Fibroblast of the aortic adventitia (primary cell): ENCODE measurements around the gene PDE11A. TPM values are rescaled to one million over a fixed set of nuclear protein-coding genes. Genes with fewer than 3 reads are reported as not detected.
"Not testable (repeated sequence)": the region's sequence is repeated elsewhere in the genome, so short reads cannot be mapped to it uniquely, and the experiment has no call there.

Experiments
- DNase-seq: peaks from one replicate; pipeline ENCODE4 v3.0.0-alpha.2; 2010; ENCODE audit warnings: low read depth
- H3K4me3 ChIP-seq: 2 replicates; pipeline ENCODE4 v1.5.1; 2011; ENCODE audit warnings: low read depth, mild to moderate bottlenecking, control low read depth, low read length, moderate library complexity
- total RNA-seq: library from RNA; depleted of rRNA; stranded (reverse); fragments of >200 nt; gene quantifications from 2 replicates; pipeline ENCODE4 v1.2.3, GENCODE V29; 2012; ENCODE audit warnings: low replicate concordance
- TF ChIP-seq, protein P1 (sequence below): IDR thresholded peaks from 2 replicates; pipeline ENCODE4 v1.5.1; 2011; ENCODE audit warnings: mild to moderate bottlenecking, low read length, control low read depth, inconsistent platforms; ENCODE audit not compliant: insufficient read depth

Gene PDE11A
- total RNA-seq, 1 donor = not detected

DNA sequence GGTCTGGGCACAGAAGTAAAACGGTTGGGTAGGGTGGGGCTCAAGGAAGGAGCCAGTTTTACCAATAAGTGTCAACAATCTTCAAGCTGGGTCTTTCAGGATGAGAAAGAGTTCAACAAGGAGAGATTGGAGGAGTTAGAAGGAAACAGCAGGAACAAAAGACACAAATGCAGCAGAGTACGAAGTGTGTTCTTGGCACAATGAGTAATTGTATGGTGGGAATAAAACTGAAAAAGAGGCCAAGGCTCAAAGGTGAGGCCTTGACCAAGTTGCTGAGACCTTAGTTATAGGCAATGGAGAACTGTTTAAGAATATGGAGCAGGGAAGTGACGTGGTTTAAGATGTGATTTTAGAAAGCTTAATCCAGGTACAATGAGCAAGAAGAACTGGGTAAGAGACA lies 230.3 kb downstream of the PDE11A start:
- H3K4me3 ChIP-seq = no peak overlapping the region
- TF ChIP-seq, protein P1, sequence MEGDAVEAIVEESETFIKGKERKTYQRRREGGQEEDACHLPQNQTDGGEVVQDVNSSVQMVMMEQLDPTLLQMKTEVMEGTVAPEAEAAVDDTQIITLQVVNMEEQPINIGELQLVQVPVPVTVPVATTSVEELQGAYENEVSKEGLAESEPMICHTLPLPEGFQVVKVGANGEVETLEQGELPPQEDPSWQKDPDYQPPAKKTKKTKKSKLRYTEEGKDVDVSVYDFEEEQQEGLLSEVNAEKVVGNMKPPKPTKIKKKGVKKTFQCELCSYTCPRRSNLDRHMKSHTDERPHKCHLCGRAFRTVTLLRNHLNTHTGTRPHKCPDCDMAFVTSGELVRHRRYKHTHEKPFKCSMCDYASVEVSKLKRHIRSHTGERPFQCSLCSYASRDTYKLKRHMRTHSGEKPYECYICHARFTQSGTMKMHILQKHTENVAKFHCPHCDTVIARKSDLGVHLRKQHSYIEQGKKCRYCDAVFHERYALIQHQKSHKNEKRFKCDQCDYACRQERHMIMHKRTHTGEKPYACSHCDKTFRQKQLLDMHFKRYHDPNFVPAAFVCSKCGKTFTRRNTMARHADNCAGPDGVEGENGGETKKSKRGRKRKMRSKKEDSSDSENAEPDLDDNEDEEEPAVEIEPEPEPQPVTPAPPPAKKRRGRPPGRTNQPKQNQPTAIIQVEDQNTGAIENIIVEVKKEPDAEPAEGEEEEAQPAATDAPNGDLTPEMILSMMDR = no peak
- DNase-seq = no peak

DNA sequence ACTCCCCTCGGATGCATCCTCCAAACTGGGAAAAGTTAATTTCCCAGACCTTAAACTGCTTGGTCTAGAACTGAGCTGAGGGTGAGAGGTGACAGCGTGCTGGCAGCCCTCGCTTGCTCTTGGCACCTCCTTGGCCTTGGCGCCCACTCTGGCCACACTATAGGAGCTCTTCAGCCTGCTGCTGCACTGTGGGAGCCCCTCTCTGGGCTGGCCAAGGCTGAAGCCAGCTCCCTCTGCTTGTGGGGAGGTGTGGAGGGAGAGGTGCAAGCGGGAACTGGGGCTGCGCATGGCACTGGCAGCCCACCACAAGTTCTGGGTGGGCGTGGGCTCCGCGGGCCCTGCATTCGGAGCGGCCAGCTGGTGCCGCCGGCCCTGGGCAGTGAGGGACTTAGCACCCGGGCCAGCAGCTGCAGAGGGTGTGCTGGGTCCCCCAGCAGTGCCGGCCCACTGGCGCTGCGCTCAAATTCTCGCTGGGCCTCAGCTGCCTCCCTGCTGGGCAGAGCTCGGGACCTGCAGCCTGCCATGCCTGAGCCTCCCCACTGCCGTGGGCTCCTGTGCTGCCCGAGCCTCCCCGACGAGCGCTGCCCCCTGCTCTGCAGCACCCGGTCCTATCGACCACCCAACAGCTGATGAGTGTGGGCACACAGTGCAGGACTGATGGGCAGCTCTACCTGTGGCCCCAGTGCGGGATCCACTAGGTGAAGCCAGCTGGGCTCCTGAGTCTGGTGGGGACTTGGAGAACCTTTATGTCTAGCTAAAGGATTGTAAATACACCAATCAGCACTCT lies 237.0 kb downstream of the PDE11A start:
- not testable (repeated sequence) for DNase-seq, H3K4me3 ChIP-seq

DNA sequence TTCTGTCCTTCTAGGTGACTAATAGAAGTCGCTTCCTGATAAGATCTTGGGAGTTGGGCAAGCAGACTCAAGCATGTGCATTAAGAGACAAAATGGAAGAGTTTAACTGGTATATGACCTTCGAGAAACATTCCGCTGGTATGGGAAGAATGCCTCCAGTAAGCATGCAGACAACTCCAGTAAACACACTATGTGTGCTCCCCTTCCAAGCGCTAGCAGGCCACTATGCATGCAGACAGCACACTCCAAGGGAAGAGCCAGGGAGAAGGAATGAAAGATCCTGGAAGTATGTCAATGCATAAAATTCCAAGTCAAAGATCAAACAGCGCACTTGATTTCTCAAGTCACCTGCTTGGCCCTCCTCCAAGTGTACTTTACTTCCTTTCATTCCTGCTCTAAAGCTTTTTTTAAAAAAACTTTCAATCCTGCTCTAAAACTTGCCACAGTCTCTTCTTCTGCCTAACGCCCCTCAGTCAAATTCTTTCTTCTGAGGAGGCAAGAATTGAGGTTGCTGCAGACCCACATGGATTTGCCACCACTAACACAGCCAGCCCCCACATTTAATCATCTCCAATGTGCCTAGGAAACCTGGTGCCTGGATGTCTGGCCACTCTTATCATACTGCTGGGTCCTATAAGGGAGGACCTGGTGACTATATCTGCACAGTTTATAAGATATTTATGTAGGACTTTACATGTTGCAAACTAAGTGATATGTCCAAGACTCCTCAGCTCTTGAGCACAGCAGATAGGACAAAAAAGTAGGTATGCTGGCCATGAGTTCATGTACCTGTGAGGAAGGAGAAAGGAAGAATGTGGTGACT lies 239.8 kb downstream of the PDE11A start:
- TF ChIP-seq, protein P1 = no peak
- no peak overlapping the region for H3K4me3 ChIP-seq
- DNase-seq = no peak

DNA sequence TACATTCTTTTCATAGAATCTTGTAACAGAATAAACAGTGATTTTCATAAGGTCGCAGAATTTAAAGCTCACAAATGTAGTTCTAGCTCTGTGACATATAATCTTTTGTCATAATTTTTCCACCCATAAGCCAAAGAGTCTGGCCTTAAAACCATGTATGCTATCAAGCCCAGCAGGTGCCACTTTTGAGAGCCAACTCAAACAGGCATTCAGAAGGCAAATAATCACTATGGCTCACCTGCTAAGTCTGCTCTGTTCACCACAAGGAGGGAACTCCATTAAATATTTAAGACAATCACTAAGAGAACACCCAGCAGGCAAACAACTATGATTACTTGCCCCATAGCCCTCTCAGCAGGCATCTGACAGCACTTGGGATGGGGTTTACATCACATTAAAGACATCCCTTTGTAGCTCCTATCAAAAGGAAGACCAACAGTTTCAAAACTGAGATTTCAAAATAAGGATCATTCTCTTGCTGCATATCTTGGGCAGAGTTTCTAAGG lies 241.6 kb downstream of the PDE11A start:
- H3K4me3 ChIP-seq = no peak overlapping the region
- no peak for DNase-seq
- TF ChIP-seq, protein P1 = no peak

DNA sequence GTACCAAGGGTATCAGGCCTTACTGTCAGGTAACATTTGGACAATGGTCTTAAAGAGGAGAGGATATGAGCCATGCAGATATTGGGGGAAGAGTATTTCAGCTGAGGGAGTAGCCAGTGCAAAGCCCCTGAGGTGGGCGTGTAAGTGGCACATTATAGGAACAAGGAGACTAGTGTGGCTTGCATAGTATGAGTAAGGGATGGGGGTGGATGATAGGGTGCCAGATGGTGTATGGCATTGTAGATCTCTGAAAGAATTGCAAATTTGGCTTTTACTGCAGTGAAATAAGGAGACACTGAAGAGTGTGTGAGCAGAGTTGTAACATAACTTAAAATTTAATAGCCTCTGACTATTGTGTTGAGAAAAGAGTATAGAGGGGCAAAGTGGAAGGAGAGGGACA lies 244.0 kb downstream of the PDE11A start:
- no peak for DNase-seq
- no peak overlapping the region for H3K4me3 ChIP-seq
- TF ChIP-seq, protein P1 = no peak

DNA sequence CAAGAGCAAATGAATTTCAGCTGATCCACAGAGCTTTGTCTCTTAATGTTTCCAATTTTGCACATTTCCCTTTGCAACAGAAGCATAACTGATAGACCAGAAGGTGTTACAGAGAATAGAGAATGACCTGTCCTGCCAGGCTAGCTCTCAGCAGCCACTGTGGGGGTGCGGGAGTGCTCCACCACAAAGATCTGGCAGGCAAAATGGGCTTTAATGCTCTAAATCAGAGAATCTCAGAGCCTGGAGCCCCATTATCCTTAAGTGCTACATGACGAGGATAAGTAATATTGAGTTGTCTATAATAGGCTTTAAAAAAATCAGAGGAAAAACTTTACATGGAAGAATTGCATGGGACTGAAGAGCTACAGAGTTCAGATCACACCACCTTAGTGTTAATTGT lies 245.7 kb downstream of the PDE11A start:
- TF ChIP-seq, protein P1 = no peak
- no peak for DNase-seq
- H3K4me3 ChIP-seq = no peak overlapping the region

DNA sequence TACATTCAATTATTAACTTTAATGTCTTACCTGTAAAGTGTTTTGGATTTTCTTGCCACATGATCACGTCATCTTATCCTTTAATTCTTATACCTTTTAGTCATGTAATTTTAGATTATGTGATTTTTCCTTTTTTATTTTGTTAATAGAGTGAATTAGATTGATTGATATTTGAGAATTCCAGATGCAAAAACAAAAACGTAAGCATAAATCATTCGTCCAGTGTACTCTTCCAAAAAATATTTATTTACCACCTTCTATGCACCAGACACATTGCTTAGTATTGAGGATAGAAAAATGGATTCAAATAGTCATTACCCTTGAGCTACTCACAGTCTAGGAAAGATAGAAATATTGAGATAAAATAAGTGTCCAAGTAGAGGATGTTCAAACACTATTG lies 249.6 kb downstream of the PDE11A start:
- TF ChIP-seq, protein P1 = no peak
- no peak for DNase-seq
- no peak overlapping the region for H3K4me3 ChIP-seq
